Transverse colon (tissue), 4 donors: ENCODE data around the gene HNRNPA3. TPM values are rescaled to one million over a fixed set of nuclear protein-coding genes. Genes with fewer than 3 reads are reported as not detected.

Experiments
- DNase-seq: peaks from one replicate; pipeline ENCODE4 v3.0.0-alpha.2; 2019
- H3K27ac ChIP-seq, 4 donors: fragments of 200-600 bp; sonication (generic); 2 replicates each; pipeline ENCODE4 v1.5.1; 2016 to 2018; ENCODE audit warnings: inconsistent platforms in 4 of 4
- H3K27me3 ChIP-seq: fragments of 200-600 bp; sonication (generic); 2 replicates; pipeline ENCODE4 v1.5.1; 2017; ENCODE audit warnings: inconsistent platforms
- H3K36me3 ChIP-seq, 4 donors: fragments of 200-600 bp; sonication (generic); 2 replicates each; pipeline ENCODE4 v1.5.1; 2017 to 2019; ENCODE audit warnings: inconsistent platforms in 4 of 4
- H3K4me1 ChIP-seq, 4 donors: fragments of 200-600 bp; sonication (generic); 2 replicates each; pipeline ENCODE4 v1.5.1; 2017 to 2020; ENCODE audit warnings: inconsistent platforms in 4 of 4
- H3K4me3 ChIP-seq, 4 donors: fragments of 200-600 bp; sonication (generic); 1 replicate in 1 of 4; 2 replicates in 3 of 4; pipeline versions ENCODE4 v1.5.1 to v1.6.1; 2017 to 2019; ENCODE audit warnings: inconsistent platforms in 4 of 4
- H3K9me3 ChIP-seq, 2 donors: fragments of 200-600 bp; sonication (generic); 2 replicates each; pipeline ENCODE4 v1.5.1; 2017 to 2019; ENCODE audit warnings: inconsistent platforms in 2 of 2
- CTCF ChIP-seq, 5 experiments: fragments of 200-600 bp in 3 of 5; fragments of 450-650 bp in 2 of 5; sonication (generic) in 3 of 5; IDR thresholded peaks; 1 replicate in 2 of 5; 2 replicates in 3 of 5; pipeline ENCODE4 v1.5.1; 2016 to 2017; ENCODE audit warnings: antibody characterized with exemption in 5 of 5, inconsistent platforms in 3 of 5, mild to moderate bottlenecking in 2 of 5, moderate library complexity in 1 of 5
- EP300 ChIP-seq: sonication (generic); formaldehyde crosslinking; IDR thresholded peaks from one replicate; pipeline ENCODE4 v1.6.1; 2017; ENCODE audit warnings: antibody characterized with exemption, low read depth
- POLR2A ChIP-seq: fragments of 450-650 bp; IDR thresholded peaks from one replicate; pipeline ENCODE4 v1.6.1; 2016; ENCODE audit warnings: antibody characterized with exemption, mild to moderate bottlenecking, moderate library complexity
- POLR2AphosphoS5 ChIP-seq, 3 donors: sonication (generic); formaldehyde crosslinking; IDR thresholded peaks; one replicate each; pipeline ENCODE4 v1.6.1; 2016; ENCODE audit warnings: antibody characterized with exemption in 3 of 3
- WGBS, 2 donors: methylation state at CpG; one replicate each; pipeline ENCODE4 v1.1.5; 2018; ENCODE audit warnings: low coverage in 1 of 2; 5-methylcytosine and 5-hydroxymethylcytosine counted together
- in situ Hi-C, 4 donors: fragments of 200-750 bp; cut with MboI; loops; one replicate each; pipeline versions ENCODE4 v1.15.0 to v1.15.1; 2017; ENCODE audit warnings: low sequenced_read_pairs in 3 of 4, low pct_ligation_motif_present in 1 of 4, low pct_unique_long_range_greater_than_20kb in 1 of 4
- intact Hi-C: fragments of 100-400 bp; cut with DNase I; formaldehyde crosslinking; loops from one replicate; pipeline ENCODE4 v1.15.1; 2023; ENCODE audit warnings: low total_unique reads
- total RNA-seq, 4 donors: library from RNA; depleted of rRNA; stranded (reverse); fragments of >200 nt; gene quantifications; one replicate each; pipeline ENCODE4 v1.1.0, GENCODE V29; 2016

The HNRNPA3 gene
- 10 to 100 TPM; 40.6 to 83.2 (median 57.4) TPM for total RNA-seq

GRCh38 chr2:177212106-177212890 is at the start of gene HNRNPA3:
Gene HNRNPA3 (plus strand): TSS chr2:177212794. CDS start chr2:177212800, 6 bp downstream.
- in situ Hi-C loops: no loop called here
- H3K4me1 ChIP-seq: peaks cover 26 to 49% (median 40%) of the 10 kb centered on the region in 4 donors

GRCh38 chr2:177164131-177164530 is 48.5 kb upstream of the HNRNPA3 start:
- no peak for TF ChIP-seq POLR2A
- H3K27me3 ChIP-seq: no peaks in the 10 kb centered on the region
- no peak for DNase-seq
- H3K4me1 ChIP-seq: peaks cover 0 to 40% (median 20%) of the 10 kb centered on the region in 4 donors
- 9 to 16% methylated on average over 3 of the region's 3 CpGs for WGBS, 2 donors
- in situ Hi-C loops: loop anchor here (5.0 to 25.0 kb wide), 7 partner anchors 101 to 598 kb away; partner anchors contain the start of gene NFE2L2 (in 1 of the 4)
- no peaks in the 10 kb centered on the region for H3K9me3 ChIP-seq
- peak overlapping the region; percentile 83 to 90 (median 87) for H3K27ac ChIP-seq
- H3K4me3 ChIP-seq: peak overlapping the region in 2 of 4 donors; percentile 35 to 41
- intact Hi-C loops: loop anchor here (2.0 to 10.0 kb wide), 3 partner anchors 101 to 251 kb away; partner anchors contain the start of gene NFE2L2
- H3K36me3 ChIP-seq: no peaks in the 10 kb centered on the region

More at GRCh38 chr2:177212106-177212890, at the start of gene HNRNPA3:
- no peaks in the 10 kb centered on the region for H3K9me3 ChIP-seq
- H3K36me3 ChIP-seq: peaks cover 0 to 22% (median 7%) of the 10 kb centered on the region in 4 donors
- H3K4me3 ChIP-seq: peak within 1 kb of the TSS; percentile 66 to 89 (median 79)
- DNase-seq: peak; percentile 100
- WGBS, 2 donors: 1% methylated on average over 21 to 60 of the region's 74 CpGs
- intact Hi-C loops: loop anchor here (2.0 kb wide), 1 partner anchor 53 kb away; the partner anchor contains the start of gene NFE2L2
- TF ChIP-seq POLR2A: peak; percentile 97
- TF ChIP-seq POLR2AphosphoS5 (IDR thresholded peaks at IDR 0.05): peak; percentile 96 to 98 (median 98)
- no peak for TF ChIP-seq EP300
- peak in 3 of 5 experiments; percentile 27 to 37 (median 32) for TF ChIP-seq CTCF (IDR thresholded peaks at IDR 0.05)
- peak within 1 kb of the TSS; percentile 97 to 100 (median 98) for H3K27ac ChIP-seq
- H3K27me3 ChIP-seq: no peaks in the 10 kb centered on the region

GRCh38 chr2:177164584-177165052 is 48.0 kb upstream of the HNRNPA3 start:
- in situ Hi-C loops: loop anchor here (5.0 to 25.0 kb wide), 7 partner anchors 100 to 598 kb away; partner anchors contain the start of gene NFE2L2 (in 1 of the 4)
- H3K27me3 ChIP-seq: no peaks in the 10 kb centered on the region
- TF ChIP-seq CTCF (IDR thresholded peaks at IDR 0.05) (peak; percentile 100), POLR2A (no peak), POLR2AphosphoS5 (IDR thresholded peaks at IDR 0.05) (peak in 1 of 3 donors; percentile 29), EP300 (no peak)
- peak; percentile 89 for DNase-seq
- peaks cover 0 to 40% (median 20%) of the 10 kb centered on the region in 4 donors for H3K4me1 ChIP-seq
- peak overlapping the region; percentile 83 to 90 (median 87) for H3K27ac ChIP-seq
- intact Hi-C loops: loop anchor here (2.0 to 10.0 kb wide), 3 partner anchors 100 to 250 kb away; partner anchors contain the start of gene NFE2L2
- WGBS, 2 donors: 0 to 1% methylated on average over 11 to 13 of the region's 13 CpGs
- no peaks in the 10 kb centered on the region for H3K36me3 ChIP-seq
- H3K9me3 ChIP-seq: no peaks in the 10 kb centered on the region
- H3K4me3 ChIP-seq: peak overlapping the region; percentile 11 to 41 (median 31)

GRCh38 chr2:177165061-177165583 is 47.5 kb upstream of the HNRNPA3 start:
- intact Hi-C loops (loop anchor here (2.0 to 10.0 kb wide), 3 partner anchors 100 to 250 kb away; partner anchors contain the start of gene NFE2L2), in situ Hi-C loops (loop anchor here (10.0 to 25.0 kb wide), 6 partner anchors 100 to 597 kb away; partner anchors contain the start of gene NFE2L2 (in 1 of the 4))
- 4 to 7% methylated on average over 8 of the region's 8 CpGs for WGBS, 2 donors
- Histone ChIP-seq H3K36me3 (no peaks in the 10 kb centered on the region), H3K4me3 (peak overlapping the region; percentile 11 to 41 (median 31)), H3K9me3 (no peaks in the 10 kb centered on the region), H3K27me3 (no peaks in the 10 kb centered on the region), H3K4me1 (peaks cover 0 to 43% (median 20%) of the 10 kb centered on the region in 4 donors), H3K27ac (peak overlapping the region; percentile 83 to 90 (median 87))
- no peak for TF ChIP-seq EP300
- peak in 1 of 3 donors; percentile 2 for TF ChIP-seq POLR2AphosphoS5 (IDR thresholded peaks at IDR 0.05)
- peak; percentile 24 for DNase-seq
